K562 (cell line): ENCODE data around the gene COPA. TPM values are rescaled to one million over a fixed set of nuclear protein-coding genes. Genes with fewer than 3 reads are reported as not detected.
A peak's percentile ranks its signal among the peaks of the same experiment; 100 is the strongest.

Source experiments
- ARNT ChIP-seq, 2 experiments: fragments of 450-650 bp; IDR thresholded peaks; 2 replicates each; pipeline ENCODE4 v1.6.1; 2016; ENCODE audit warnings: mild to moderate bottlenecking in 1 of 2
- CBFA2T3 ChIP-seq: fragments of 450-650 bp; IDR thresholded peaks from 2 replicates; pipeline ENCODE4 v1.6.1; 2017
- CEBPG ChIP-seq, 3 experiments: fragments of 200-800 bp in 1 of 3; sonication (Bioruptor generic) in 1 of 3; sonication (generic) in 1 of 3; formaldehyde crosslinking in 1 of 3; IDR thresholded peaks in 2 of 3; conservative IDR thresholded peaks in 1 of 3; 2 replicates each; pipeline versions ENCODE4 v1.6.1 to v1.8.0; 2016 to 2022; ENCODE audit warnings: missing compliant biosample characterization in 2 of 3, missing genetic modification characterization in 2 of 3, mild to moderate bottlenecking in 1 of 3, missing genetic modification reagents in 1 of 3
- DEAF1 ChIP-seq: fragments of 450-650 bp; formaldehyde crosslinking; IDR thresholded peaks from 2 replicates; pipeline ENCODE4 v1.4.0; 2020; ENCODE audit warnings: mild to moderate bottlenecking, moderate library complexity
- FOXK2 ChIP-seq, 2 experiments: fragments of 450-650 bp; IDR thresholded peaks in 1 of 2; conservative IDR thresholded peaks in 1 of 2; 2 replicates each; pipeline ENCODE4 v1.6.1; 2016; ENCODE audit warnings: low read depth in 2 of 2, mild to moderate bottlenecking in 1 of 2
- GABPB1 ChIP-seq: sonication (generic); formaldehyde crosslinking; IDR thresholded peaks from 2 replicates; pipeline ENCODE4 v1.8.0; 2022; ENCODE audit warnings: mild to moderate bottlenecking, missing genetic modification reagents
- HMBOX1 ChIP-seq: sonication (generic); IDR thresholded peaks from 2 replicates; pipeline ENCODE4 v1.6.1; 2016
- HMGXB4 ChIP-seq: sonication (generic); formaldehyde crosslinking; IDR thresholded peaks from 2 replicates; pipeline ENCODE4 v1.8.1; 2023; ENCODE audit warnings: mild to moderate bottlenecking, missing genetic modification reagents
- KLF13 ChIP-seq: fragments of 450-650 bp; IDR thresholded peaks from 2 replicates; pipeline ENCODE4 v1.6.1; 2016; ENCODE audit warnings: missing genetic modification characterization, low read depth, mild to moderate bottlenecking, missing compliant biosample characterization, moderate library complexity, borderline replicate concordance
- PCBP2 ChIP-seq: fragments of 200-400 bp; formaldehyde crosslinking; IDR thresholded peaks from 2 replicates; pipeline ENCODE4 v1.6.1; 2018; ENCODE audit warnings: low read length, low read depth, mild to moderate bottlenecking, moderate library complexity; ENCODE audit not compliant: poor library complexity, severe bottlenecking
- RFX1 ChIP-seq: fragments of 450-650 bp; IDR thresholded peaks from 2 replicates; pipeline ENCODE4 v1.6.1; 2016; ENCODE audit warnings: mild to moderate bottlenecking, moderate library complexity
- SMARCC2 ChIP-seq: fragments of 450-650 bp; IDR thresholded peaks from 2 replicates; pipeline ENCODE4 v1.6.1; 2017; ENCODE audit warnings: antibody characterized with exemption, moderate library complexity, mild to moderate bottlenecking, low read depth
- SNAPC5 ChIP-seq: fragments of 250-450 bp; sonication (Bioruptor Pico); IDR thresholded peaks from 2 replicates; pipeline ENCODE4 v1.8.0; 2021; ENCODE audit warnings: moderate library complexity, mild to moderate bottlenecking, inconsistent platforms
- TAF1 ChIP-seq: IDR thresholded peaks from 2 replicates; pipeline ENCODE4 v1.6.1; 2011; ENCODE audit warnings: mild to moderate bottlenecking, low read length, moderate library complexity; ENCODE audit not compliant: insufficient read depth, control insufficient read depth, severe bottlenecking; ENCODE audit errors: extremely low read depth
- TFAP4 ChIP-seq: sonication (generic); formaldehyde crosslinking; IDR thresholded peaks from 2 replicates; pipeline ENCODE4 v1.8.0; 2022; ENCODE audit warnings: missing genetic modification reagents, mild to moderate bottlenecking, moderate library complexity, borderline replicate concordance
- TRIM24 ChIP-seq, 2 experiments: fragments of 450-650 bp; IDR thresholded peaks; 2 replicates each; pipeline ENCODE4 v1.6.1; 2016
- ZNF121 ChIP-seq: sonication (generic); formaldehyde crosslinking; conservative IDR thresholded peaks from 2 replicates; pipeline ENCODE4 v1.8.0; 2022; ENCODE audit warnings: missing genetic modification reagents
- ZNF277 ChIP-seq: fragments of 250-450 bp; sonication (Bioruptor Pico); IDR thresholded peaks from 2 replicates; pipeline ENCODE4 v1.8.0; 2022; ENCODE audit warnings: inconsistent platforms, mild to moderate bottlenecking, moderate library complexity, borderline replicate concordance
- ZNF77 ChIP-seq: fragments of 250-450 bp; sonication (Bioruptor Pico); IDR thresholded peaks from 2 replicates; pipeline ENCODE4 v1.5.0; 2020
- ZSCAN29 ChIP-seq: fragments of 450-650 bp; IDR thresholded peaks from 2 replicates; pipeline ENCODE4 v1.6.1; 2017
- ZZZ3 ChIP-seq: fragments of 450-650 bp; IDR thresholded peaks from 2 replicates; pipeline ENCODE4 v1.6.1; 2016; ENCODE audit warnings: antibody characterized with exemption, mild to moderate bottlenecking, moderate library complexity
- polyA plus RNA-seq, 8 experiments: library from polyadenylated mRNA; depleted of rRNA in 4 of 8; stranded (reverse) in 5 of 8; unstranded in 3 of 8; fragments of >200 nt; fragmentation: Nextera tagmentation in 2 of 8; fragmentation: Illumina TruSeq in 1 of 8; extraction: Ambion mirVana in 2 of 8; extraction: Trizol in 1 of 8; gene quantifications; 2 replicates each; pipeline versions ENCODE4 v1.2.1 to v1.2.3, GENCODE V29; 2011 to 2014; ENCODE audit warnings: inconsistent platforms in 1 of 8, missing spikeins in 1 of 8
- total RNA-seq, 7 experiments: library from RNA; depleted of rRNA in 6 of 7; stranded (reverse); fragments of >200 nt in 6 of 7; fragmentation: Illumina TruSeq in 2 of 7; extraction: Trizol in 2 of 7; gene quantifications; 2 replicates each; pipeline versions ENCODE4 v1.2.1 to v1.2.3, GENCODE V29; 2011 to 2021; ENCODE audit warnings: low replicate concordance in 1 of 7

COPA gene
- total and polyA plus RNA-seq, 9 of the 15 experiments (the other 6 are each of a cell fraction or from before 2014, with no cell fraction given) = 49.8 to 222 (median 110) TPM

GRCh38 chr1:160251687-160252526 lies 91.1 kb downstream of the COPA start (continued):
- no peak for TF ChIP-seq HMGXB4 (CRISPR knock-in tag)
- no peak for TF ChIP-seq TAF1
- TF ChIP-seq PCBP2 = no peak
- TF ChIP-seq TFAP4 = no peak
- TF ChIP-seq SNAPC5 = no peak
- no peak for TF ChIP-seq TRIM24 (IDR thresholded peaks at IDR 0.05)
- peak; percentile 86 to 90 for TF ChIP-seq FOXK2 (conservative IDR thresholded peaks at IDR 0.05 in 1 of 2, IDR thresholded peaks at IDR 0.05 in 1 of 2; ENCODE audit: low read depth in 2 of 2)
- peak; percentile 70 for TF ChIP-seq CEBPG (CRISPR knock-in tag; IDR thresholded peaks at IDR 0.05)
- peak; percentile 67 to 88 for TF ChIP-seq CEBPG (tag; conservative IDR thresholded peaks at IDR 0.05 in 1 of 2, IDR thresholded peaks at IDR 0.05 in 1 of 2)
- TF ChIP-seq GABPB1 (CRISPR knock-in tag) = no peak
- TF ChIP-seq ARNT (IDR thresholded peaks at IDR 0.05) = no peak
- TF ChIP-seq ZSCAN29 = no peak
- TF ChIP-seq HMBOX1 = no peak
- TF ChIP-seq RFX1 = no peak
- TF ChIP-seq ZNF77 (CRISPR knock-in tag) = no peak
- TF ChIP-seq CBFA2T3 = no peak
- no peak for TF ChIP-seq ZZZ3
- TF ChIP-seq ZNF277 (CRISPR knock-in tag) = no peak
- no peak for TF ChIP-seq KLF13 (tag)
- TF ChIP-seq DEAF1 (CRISPR knock-in tag) = peak; percentile 53
- no peak for TF ChIP-seq SMARCC2
- TF ChIP-seq ZNF121 (CRISPR knock-in tag) = no peak
